Activated CD8-positive, alpha-beta memory T cell treated with anti-CD3 and anti-CD28 coated beads, Interleukin-2, amount 50 U/mL, for 48 hours (primary cell): ENCODE measurements around the gene EIF2S2.

ENCODE experiments used
- DNase-seq: peaks from one replicate; pipeline ENCODE4 v3.0.0-alpha.2; 2020

The EIF2S2 gene

GRCh38 chr20:34115232-34115631 is 3.2 kb upstream of the EIF2S2 start:
- no peak for DNase-seq

- no peak for DNase-seq
Observed at GRCh38 chr20:34114809-34115208, 2.8 kb upstream of the EIF2S2 start.

- no peak for DNase-seq
Observed at GRCh38 chr20:34112600-34113101, 608 bp upstream of the EIF2S2 start.

- no peak for DNase-seq
Observed at GRCh38 chr20:34110745-34111641, 1.1 kb downstream of the EIF2S2 start.

GRCh38 chr20:34110025-34110744 is 1.9 kb downstream of the EIF2S2 start:
- DNase-seq, result no peak

- no peak for DNase-seq
Observed at GRCh38 chr20:34109442-34109841, 2.6 kb downstream of the EIF2S2 start.

- DNase-seq, result no peak
Observed at GRCh38 chr20:34108616-34109174, 3.3 kb downstream of the EIF2S2 start.

- DNase-seq, result no peak
Observed at GRCh38 chr20:34105978-34106675, 5.9 kb downstream of the EIF2S2 start.

- DNase-seq, result no peak
Observed at GRCh38 chr20:34104059-34104458, 8.0 kb downstream of the EIF2S2 start.

GRCh38 chr20:34102342-34102741 is 9.7 kb downstream of the EIF2S2 start:
- DNase-seq, result no peak

- DNase-seq, result no peak
Observed at GRCh38 chr20:34100576-34100975, 11.5 kb downstream of the EIF2S2 start.

GRCh38 chr20:34099675-34100074 is 12.4 kb downstream of the EIF2S2 start:
- no peak for DNase-seq

- no peak for DNase-seq
Observed at GRCh38 chr20:34098570-34098969, 13.5 kb downstream of the EIF2S2 start.

- DNase-seq, result no peak
Observed at GRCh38 chr20:34096699-34097444, 15.2 kb downstream of the EIF2S2 start.

GRCh38 chr20:34095825-34096224 is 16.2 kb downstream of the EIF2S2 start:
- DNase-seq, result no peak

- no peak for DNase-seq
Observed at GRCh38 chr20:34093895-34094294, 18.1 kb downstream of the EIF2S2 start.

GRCh38 chr20:34091637-34092200 is 20.3 kb downstream of the EIF2S2 start:
- DNase-seq, result peak; percentile 30

GRCh38 chr20:34090645-34091044 is 21.4 kb downstream of the EIF2S2 start:
- DNase-seq, result no peak

GRCh38 chr20:34089655-34090345 is 22.2 kb downstream of the EIF2S2 start:
- no peak for DNase-seq

GRCh38 chr20:34089175-34089479 is 22.9 kb downstream of the EIF2S2 start:
- DNase-seq, result no peak
